Nephron progenitor cell (in vitro differentiated cells): ENCODE results near the gene MAPK12.

Experiments used
- DNase-seq: peaks from one replicate; pipeline ENCODE4 v3.0.0; 2021
- H3K27ac Mint-ChIP-seq: 2 replicates; pipeline ENCODE4 v1.8.0; 2021; ENCODE audit warnings: mild to moderate bottlenecking, moderate library complexity, mixed read lengths
- H3K27me3 Mint-ChIP-seq: 2 replicates; pipeline ENCODE4 v1.8.0; 2021; ENCODE audit warnings: mild to moderate bottlenecking, low read depth, mixed read lengths; ENCODE audit not compliant: poor library complexity
- H3K36me3 Mint-ChIP-seq: 2 replicates; pipeline ENCODE4 v1.8.0; 2021; ENCODE audit warnings: low read depth, mixed read lengths
- H3K4me1 Mint-ChIP-seq: 2 replicates; pipeline ENCODE4 v1.8.0; 2021; ENCODE audit warnings: mixed read lengths
- H3K4me3 Mint-ChIP-seq: 2 replicates; pipeline ENCODE4 v1.8.0; 2021; ENCODE audit warnings: mild to moderate bottlenecking, moderate library complexity, mixed read lengths
- H3K9me3 Mint-ChIP-seq: 2 replicates; pipeline ENCODE4 v1.8.0; 2021; ENCODE audit warnings: mild to moderate bottlenecking, moderate library complexity, mixed read lengths
- TF ChIP-seq, protein P1 (sequence below): fragments of 200-600 bp; sonication (generic); IDR thresholded peaks from 2 replicates; pipeline ENCODE4 v1.5.0; 2021; ENCODE audit warnings: antibody characterized with exemption

The MAPK12 gene

DNA sequence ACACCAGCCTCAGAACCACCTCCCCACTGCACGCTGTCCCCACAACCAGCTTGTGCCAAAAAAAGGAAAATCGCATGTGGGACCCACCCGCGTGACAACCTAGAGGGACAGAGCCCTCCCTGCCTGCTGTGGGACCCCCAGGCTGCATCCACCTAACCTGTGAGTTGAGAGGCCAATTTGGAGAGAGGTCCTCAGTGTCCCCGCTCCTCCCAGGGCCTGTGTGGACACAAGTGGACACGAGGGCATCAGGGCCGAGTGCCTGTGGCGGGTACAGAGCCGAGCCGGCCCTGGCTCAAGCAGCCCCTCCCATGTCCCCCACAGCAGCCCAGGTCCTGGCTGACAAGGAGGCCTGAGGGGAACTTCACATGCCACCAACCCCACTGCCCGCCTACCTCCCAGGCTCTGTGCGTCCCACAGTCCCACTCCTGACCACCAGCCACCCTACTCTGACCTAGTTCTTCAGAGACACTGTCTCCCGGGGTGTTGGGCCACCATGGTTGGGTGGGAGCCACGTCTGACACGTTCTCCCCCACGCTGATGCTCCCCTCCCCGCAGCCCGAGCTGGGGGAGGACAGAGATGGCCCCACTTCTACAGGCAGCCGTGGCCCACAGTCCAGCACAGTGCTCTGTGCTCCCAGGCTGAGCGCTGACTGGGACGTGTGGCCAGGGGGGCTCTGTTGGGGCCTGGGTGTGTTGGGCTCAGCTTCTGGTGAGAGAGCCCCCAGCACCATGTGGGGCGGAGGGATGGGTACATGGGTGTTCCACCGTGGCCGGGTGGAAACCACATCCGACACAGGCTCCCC is 41.5 kb downstream of the MAPK12 start:
- TF ChIP-seq, protein P1, sequence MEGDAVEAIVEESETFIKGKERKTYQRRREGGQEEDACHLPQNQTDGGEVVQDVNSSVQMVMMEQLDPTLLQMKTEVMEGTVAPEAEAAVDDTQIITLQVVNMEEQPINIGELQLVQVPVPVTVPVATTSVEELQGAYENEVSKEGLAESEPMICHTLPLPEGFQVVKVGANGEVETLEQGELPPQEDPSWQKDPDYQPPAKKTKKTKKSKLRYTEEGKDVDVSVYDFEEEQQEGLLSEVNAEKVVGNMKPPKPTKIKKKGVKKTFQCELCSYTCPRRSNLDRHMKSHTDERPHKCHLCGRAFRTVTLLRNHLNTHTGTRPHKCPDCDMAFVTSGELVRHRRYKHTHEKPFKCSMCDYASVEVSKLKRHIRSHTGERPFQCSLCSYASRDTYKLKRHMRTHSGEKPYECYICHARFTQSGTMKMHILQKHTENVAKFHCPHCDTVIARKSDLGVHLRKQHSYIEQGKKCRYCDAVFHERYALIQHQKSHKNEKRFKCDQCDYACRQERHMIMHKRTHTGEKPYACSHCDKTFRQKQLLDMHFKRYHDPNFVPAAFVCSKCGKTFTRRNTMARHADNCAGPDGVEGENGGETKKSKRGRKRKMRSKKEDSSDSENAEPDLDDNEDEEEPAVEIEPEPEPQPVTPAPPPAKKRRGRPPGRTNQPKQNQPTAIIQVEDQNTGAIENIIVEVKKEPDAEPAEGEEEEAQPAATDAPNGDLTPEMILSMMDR, result no peak
- no peak for DNase-seq
- Mint-ChIP-seq H3K27me3 (peaks cover 3% of the 10 kb centered on the region), H3K4me3 (no peak overlapping the region), H3K27ac (no peak overlapping the region), H3K9me3 (no peaks in the 10 kb centered on the region), H3K4me1 (peaks cover 5% of the 10 kb centered on the region), H3K36me3 (peaks cover 37% of the 10 kb centered on the region)

DNA sequence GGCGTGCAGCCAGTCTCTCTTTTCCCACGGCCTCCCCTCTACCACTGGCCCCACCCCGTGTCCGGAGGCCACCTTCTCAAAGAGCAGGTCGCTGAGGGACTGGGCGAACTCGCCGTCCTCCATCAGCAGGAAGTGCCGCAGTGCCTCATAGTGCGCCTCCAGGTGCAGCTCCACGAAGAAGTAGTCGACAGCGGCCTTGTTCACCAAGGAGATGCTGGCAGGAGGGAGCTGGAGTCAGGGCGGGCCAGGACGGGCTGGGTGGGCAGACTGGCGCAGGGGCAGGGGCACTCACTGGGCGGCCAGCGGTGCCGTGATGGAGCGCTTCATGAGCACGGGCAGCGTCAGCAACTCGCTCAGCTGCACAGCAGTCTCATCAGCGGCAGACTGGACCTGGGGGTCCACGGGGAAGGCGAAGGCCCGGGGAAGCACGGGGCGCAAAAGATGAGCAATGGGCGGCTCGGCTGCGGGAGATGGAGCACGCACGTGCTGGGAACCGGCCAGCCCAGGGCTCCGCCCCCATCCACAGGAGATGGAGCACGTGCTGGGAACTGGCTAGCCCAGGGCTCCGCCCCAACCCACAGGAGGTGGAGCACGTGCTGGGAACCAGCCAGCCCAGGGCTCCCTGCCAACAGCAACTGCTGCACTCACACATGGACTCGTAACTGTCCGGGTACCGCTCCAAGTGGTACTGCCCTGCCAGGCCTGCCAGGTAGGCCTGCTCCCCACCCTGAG is 42.3 kb downstream of the MAPK12 start:
- Mint-ChIP-seq H3K4me3 (no peak overlapping the region), H3K36me3 (peaks cover 42% of the 10 kb centered on the region), H3K27ac (no peak overlapping the region)

DNA sequence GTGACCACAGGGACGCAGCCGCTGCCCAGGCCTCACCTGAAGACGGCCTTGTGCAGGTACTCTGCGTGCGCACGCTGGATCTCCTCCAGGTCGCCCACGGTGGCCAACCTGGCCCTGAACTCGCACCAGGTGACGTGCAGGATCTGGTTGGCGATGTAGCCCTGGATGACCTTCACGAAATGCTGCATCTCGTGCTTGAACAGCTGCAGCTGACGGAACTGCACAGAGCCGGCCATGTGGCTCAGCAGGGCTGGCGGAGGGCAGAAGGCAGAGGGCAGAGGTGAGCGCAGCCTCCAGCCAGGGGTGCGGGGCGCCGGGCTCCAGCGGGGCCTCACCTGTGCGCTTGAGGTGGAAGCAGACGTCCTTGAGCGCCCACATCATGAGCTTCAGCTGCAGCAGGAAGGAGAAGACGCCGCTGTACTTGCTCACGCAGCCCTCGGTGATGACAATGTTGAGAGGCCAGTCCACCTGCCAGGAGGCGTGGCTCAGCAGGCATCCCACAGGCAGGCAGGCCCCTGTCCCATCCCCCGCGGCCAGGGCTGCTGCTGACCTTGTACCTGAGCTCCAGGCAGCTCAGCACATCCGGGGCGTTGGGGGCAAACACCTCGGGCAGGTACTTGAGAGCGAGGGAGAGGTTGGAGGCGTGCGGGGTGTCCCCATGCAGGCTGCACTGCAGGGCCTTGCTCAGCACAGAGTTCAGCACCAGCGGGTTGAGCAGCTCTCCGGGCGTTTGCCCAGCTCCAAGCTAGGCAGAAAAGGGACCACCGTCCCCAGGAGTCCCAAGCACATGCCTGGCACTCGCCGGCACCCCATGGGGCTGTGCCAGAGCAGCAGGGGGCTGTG is 43.1 kb downstream of the MAPK12 start:
- peaks cover 43% of the 10 kb centered on the region for H3K36me3 Mint-ChIP-seq
- H3K9me3 Mint-ChIP-seq, result no peaks in the 10 kb centered on the region

More for the DNA sequence above, 42.3 kb downstream of the MAPK12 start:
- DNase-seq, result no peak
- TF ChIP-seq, protein P1, result no peak
- H3K4me1 Mint-ChIP-seq, result peaks cover 4% of the 10 kb centered on the region
- H3K9me3 Mint-ChIP-seq, result no peaks in the 10 kb centered on the region
- peaks cover under 1% of the 10 kb centered on the region for H3K27me3 Mint-ChIP-seq

DNA sequence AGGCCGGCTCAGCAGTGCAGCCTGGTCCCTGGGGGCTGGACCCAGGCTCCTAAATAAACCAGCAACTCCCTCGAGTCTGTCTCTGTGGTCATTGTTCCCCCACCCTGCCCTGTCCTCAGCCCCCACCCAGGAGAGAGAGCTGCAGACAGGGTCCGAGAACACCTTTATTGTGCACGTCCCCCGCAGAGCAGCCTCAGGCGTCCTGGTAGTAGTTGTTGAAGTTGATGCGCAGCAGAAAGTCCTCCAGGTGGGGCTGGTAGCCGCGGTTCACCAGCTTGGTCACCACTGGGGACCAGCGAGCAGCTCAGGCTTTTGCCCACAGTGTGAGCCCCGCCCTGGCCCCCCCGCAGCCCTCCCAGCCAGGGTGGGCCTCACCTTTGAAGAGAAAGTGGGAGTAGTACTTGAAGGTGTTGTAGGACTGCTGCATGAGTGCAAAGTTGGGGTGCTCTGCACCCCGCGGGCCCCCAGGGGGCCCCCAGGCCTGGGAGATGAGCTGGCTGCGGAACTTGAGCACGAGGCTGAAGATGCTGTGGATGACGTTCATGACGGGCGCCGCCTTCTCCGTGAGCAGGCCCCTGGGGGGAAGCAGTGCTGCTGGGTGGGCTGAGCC is 43.8 kb downstream of the MAPK12 start:
- Mint-ChIP-seq H3K36me3 (peaks cover 45% of the 10 kb centered on the region), H3K27me3 (no peaks in the 10 kb centered on the region), H3K4me1 (no peaks in the 10 kb centered on the region), H3K9me3 (no peaks in the 10 kb centered on the region), H3K4me3 (no peak overlapping the region), H3K27ac (peak overlapping the region; percentile 66)
- DNase-seq, result no peak
- TF ChIP-seq, protein P1, result no peak

More for the DNA sequence above, 43.1 kb downstream of the MAPK12 start:
- TF ChIP-seq, protein P1, result no peak
- no peaks in the 10 kb centered on the region for H3K4me1 Mint-ChIP-seq
- no peaks in the 10 kb centered on the region for H3K27me3 Mint-ChIP-seq
- no peak for DNase-seq
- H3K4me3 Mint-ChIP-seq, result no peak overlapping the region
- H3K27ac Mint-ChIP-seq, result no peak overlapping the region

DNA sequence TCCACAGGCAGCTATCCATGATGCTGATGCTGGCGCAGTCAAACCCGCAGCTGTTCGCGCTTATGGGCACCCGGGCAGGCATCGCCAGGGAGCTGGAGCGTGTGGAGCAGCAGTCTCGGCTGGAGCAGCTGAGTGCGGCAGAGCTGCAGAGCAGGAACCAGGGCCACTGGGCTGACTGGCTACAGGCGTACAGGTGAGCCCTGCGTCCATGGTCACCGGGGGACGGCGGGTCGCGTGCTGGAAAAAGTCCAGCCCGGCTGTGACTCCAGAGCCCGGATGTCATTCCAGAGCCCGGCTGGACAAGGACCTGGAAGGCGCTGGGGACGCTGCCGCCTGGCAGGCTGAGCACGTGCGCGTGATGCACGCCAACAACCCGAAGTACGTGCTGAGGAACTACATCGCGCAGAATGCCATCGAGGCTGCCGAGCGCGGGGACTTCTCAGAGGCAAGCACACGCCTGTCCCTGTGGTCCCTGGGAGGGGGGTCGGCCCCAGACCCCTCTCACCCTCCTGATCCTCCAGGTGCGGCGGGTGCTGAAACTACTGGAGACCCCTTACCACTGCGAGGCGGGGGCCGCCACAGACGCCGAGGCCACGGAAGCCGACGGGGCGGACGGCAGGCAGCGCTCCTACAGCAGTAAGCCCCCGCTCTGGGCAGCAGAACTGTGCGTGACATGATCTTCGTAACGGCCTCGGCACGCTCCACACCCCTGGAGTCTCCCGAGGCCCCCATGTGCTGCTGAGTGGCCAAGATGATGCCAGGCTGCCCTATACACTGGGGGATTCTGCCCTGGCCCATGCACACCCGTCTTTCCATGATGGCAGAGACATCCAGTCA is 44.6 kb downstream of the MAPK12 start:
- H3K36me3 Mint-ChIP-seq, result peaks cover 47% of the 10 kb centered on the region
- H3K4me1 Mint-ChIP-seq, result no peaks in the 10 kb centered on the region
- no peaks in the 10 kb centered on the region for H3K27me3 Mint-ChIP-seq
- no peak overlapping the region for H3K4me3 Mint-ChIP-seq
- TF ChIP-seq, protein P1, result no peak
- no peaks in the 10 kb centered on the region for H3K9me3 Mint-ChIP-seq
- DNase-seq, result no peak
- no peak overlapping the region for H3K27ac Mint-ChIP-seq
